ENCODE measurements around the gene RPS27A.

GRCh38 chr2:55225481-55226020 is 6.9 kb upstream of the RPS27A start:
- TF ChIP-seq CTCF (IDR thresholded peaks at IDR 0.05; ENCODE audit: poor library complexity, severe bottlenecking) (no peak), POLR2AphosphoS5 (IDR thresholded peaks at IDR 0.05) (no peak), EZH2 (IDR thresholded peaks at IDR 0.05; ENCODE audit: borderline replicate concordance, insufficient read depth, low read length, poor library complexity, severe bottlenecking) (no peak)

All from neural cell (in vitro differentiated cells).